Endothelial cell of umbilical vein (primary cell): ENCODE measurements around the gene PTPRZ1. TPM values are rescaled to one million over a fixed set of nuclear protein-coding genes. Genes with fewer than 3 reads are reported as not detected.

Source experiments
- BruUV-seq: library from RNA; stranded (reverse); fragments of 400-500 nt; replicated peaks from 2 replicates; lab custom pipeline; 2021; lab: Mats Ljungman, UMichigan
- CTCF ChIA-PET: fragments of 300-600, 350-600 bp; sonication (Branson Sonifier 250); formaldehyde crosslinking; loops from one replicate; lab custom pipeline; 2021; ENCODE audit warnings: antibody characterized with exemption, inconsistent platforms; lab: Charles Lee
- POLR2A ChIA-PET: fragments of 300-600, 350-600 bp; sonication (Branson Sonifier 250); formaldehyde crosslinking; loops from one replicate; lab custom pipeline; 2021; ENCODE audit warnings: antibody characterized with exemption, inconsistent platforms; lab: Charles Lee
- DNase-seq: peaks from one replicate; pipeline ENCODE4 v3.0.0-alpha.2; 2011; ENCODE audit warnings: low read depth, low spot score
- FAIRE-seq: peaks from 2 replicates; lab custom pipeline; 2011; peaks lifted over from hg19 to GRCh38; lab: Jason Lieb, UNC
- H2AFZ ChIP-seq: 2 replicates; pipeline ENCODE4 v1.6.0; 2012; ENCODE audit warnings: low read depth, low read length, control low read depth, inconsistent platforms
- H3K27ac ChIP-seq: 2 replicates; pipeline ENCODE4 v1.5.1; 2011; ENCODE audit warnings: low read depth, mild to moderate bottlenecking, control low read depth, low read length, moderate library complexity; ENCODE audit not compliant: insufficient read depth
- H3K27me3 ChIP-seq, 2 experiments: 2 replicates each; pipeline versions ENCODE4 v1.6.0 to v1.6.1; 2011; ENCODE audit warnings: low read length in 2 of 2, mixed read lengths in 1 of 2; ENCODE audit not compliant: control insufficient read depth in 2 of 2, insufficient read depth in 2 of 2
- H3K36me3 ChIP-seq, 2 experiments: 2 replicates in 1 of 2; 3 replicates in 1 of 2; pipeline ENCODE4 v1.5.1; 2011; ENCODE audit warnings: low read length in 2 of 2, mild to moderate bottlenecking in 1 of 2, moderate library complexity in 1 of 2; ENCODE audit not compliant: control insufficient read depth in 2 of 2, insufficient read depth in 2 of 2; ENCODE audit errors: extremely low read depth in 1 of 2
- H3K4me1 ChIP-seq: 3 replicates; pipeline ENCODE4 v1.5.1; 2011; ENCODE audit warnings: mild to moderate bottlenecking, low read length; ENCODE audit not compliant: control insufficient read depth, insufficient read depth; ENCODE audit errors: extremely low read depth
- H3K4me2 ChIP-seq: 2 replicates; pipeline ENCODE4 v1.6.1; 2011; ENCODE audit warnings: low read length, control low read depth, mixed read lengths; ENCODE audit not compliant: insufficient read depth
- H3K4me3 ChIP-seq, 3 experiments: fragments of 200-600 bp in 1 of 3; sonication (generic), shearing (Covaris generic) in 1 of 3; replicated peaks in 1 of 3; 2 replicates each; pipeline ENCODE4 v1.5.1; 2011 to 2016; ENCODE audit warnings: control low read depth in 3 of 3, low read length in 3 of 3, mild to moderate bottlenecking in 2 of 3, inconsistent platforms in 1 of 3, low read depth in 1 of 3, moderate library complexity in 1 of 3; ENCODE audit not compliant: insufficient read depth in 1 of 3
- H3K79me2 ChIP-seq: 2 replicates; pipeline ENCODE4 v1.6.0; 2012; ENCODE audit warnings: low read length, inconsistent platforms; ENCODE audit not compliant: control insufficient read depth, insufficient read depth
- H3K9ac ChIP-seq: replicated peaks from 2 replicates; pipeline ENCODE3; 2011; ENCODE audit warnings: low read length, control low read depth; ENCODE audit not compliant: insufficient read depth; ENCODE audit errors: extremely low read depth
- H3K9me1 ChIP-seq: replicated peaks from 3 replicates; pipeline ENCODE4 v1.6.0; 2011; ENCODE audit warnings: mild to moderate bottlenecking, low read length; ENCODE audit not compliant: control insufficient read depth, insufficient read depth; ENCODE audit errors: extremely low read depth
- H3K9me3 ChIP-seq: replicated peaks from 2 replicates; pipeline ENCODE4 v1.5.1; 2012; ENCODE audit warnings: low read length, inconsistent platforms; ENCODE audit not compliant: control insufficient read depth, insufficient read depth
- H4K20me1 ChIP-seq: replicated peaks from 2 replicates; pipeline ENCODE3; 2011; ENCODE audit warnings: mild to moderate bottlenecking, low read length; ENCODE audit not compliant: control insufficient read depth, insufficient read depth; ENCODE audit errors: extremely low read depth
- CTCF ChIP-seq, 2 donors: IDR thresholded peaks; 1 replicate in 1 of 2; 2 replicates in 1 of 2; pipeline ENCODE4 v1.5.1; 2011; ENCODE audit warnings: low read length in 2 of 2, mild to moderate bottlenecking in 2 of 2, moderate library complexity in 2 of 2, control low read depth in 1 of 2, inconsistent platforms in 1 of 2, low read depth in 1 of 2; ENCODE audit not compliant: insufficient read depth in 1 of 2; ENCODE audit errors: extremely low read depth in 1 of 2
- EZH2 ChIP-seq: IDR thresholded peaks from 2 replicates; pipeline ENCODE4 v1.6.1; 2012; ENCODE audit warnings: borderline replicate concordance, low read depth, mild to moderate bottlenecking, moderate library complexity, low read length, inconsistent platforms; ENCODE audit not compliant: severe bottlenecking
- FOS ChIP-seq: IDR thresholded peaks from 2 replicates; pipeline ENCODE4 v1.6.1; 2011; ENCODE audit warnings: mild to moderate bottlenecking, low read length, moderate library complexity, borderline replicate concordance; ENCODE audit not compliant: insufficient read depth
- GATA2 ChIP-seq: IDR thresholded peaks from 2 replicates; pipeline ENCODE4 v1.7.0; 2011; ENCODE audit warnings: low read depth, mild to moderate bottlenecking, moderate library complexity, mixed read lengths, low read length; ENCODE audit not compliant: insufficient read length, insufficient read depth
- JUN ChIP-seq: IDR thresholded peaks from 2 replicates; pipeline ENCODE4 v1.6.1; 2011; ENCODE audit warnings: borderline replicate concordance, low read depth; ENCODE audit not compliant: insufficient read length, insufficient read depth
- MAX ChIP-seq: IDR thresholded peaks from 2 replicates; pipeline ENCODE4 v1.6.1; 2011; ENCODE audit not compliant: insufficient read depth, insufficient read length
- MYC ChIP-seq: IDR thresholded peaks from one replicate; pipeline ENCODE4 v1.6.1; 2011; ENCODE audit warnings: mild to moderate bottlenecking, low read depth, low read length
- POLR2A ChIP-seq: IDR thresholded peaks from 2 replicates; pipeline ENCODE4 v1.6.1; 2012; ENCODE audit warnings: low read depth, mild to moderate bottlenecking, control low read depth, low read length
- POLR2AphosphoS5 ChIP-seq: IDR thresholded peaks from 2 replicates; pipeline ENCODE4 v1.6.1; 2012; ENCODE audit warnings: low read depth, mild to moderate bottlenecking, control low read depth, low read length, moderate library complexity; ENCODE audit not compliant: insufficient read depth
- dilution Hi-C: fragments of 300-500 bp; cut with MboI; formaldehyde crosslinking; loops from one replicate; pipeline ENCODE4 v1.15.0; 2019; ENCODE audit warnings: low sequenced_read_pairs; ENCODE audit not compliant: extremely low pct_ligation_motif_present
- intact Hi-C: fragments of 100-400 bp; cut with micrococcal nuclease; formaldehyde crosslinking; loops from one replicate; pipeline ENCODE4 v1.10.0; 2022
- polyA plus RNA-seq, 4 experiments: library from polyadenylated mRNA; depleted of rRNA in 3 of 4; stranded (reverse) in 3 of 4; unstranded in 1 of 4; fragments of >200 nt; gene quantifications; 2 replicates each; pipeline versions ENCODE4 v1.2.1 to v1.2.3, GENCODE V29; 2011 to 2012; ENCODE audit warnings: missing spikeins in 1 of 4
- total RNA-seq: library from RNA; stranded (reverse); gene quantifications from 2 replicates; pipeline ENCODE4 v1.2.3, GENCODE V29; 2021

The PTPRZ1 gene
- total and polyA plus RNA-seq, 2 donors (not counting 3 experiments of a cell fraction or from before 2014, with no cell fraction given), result 0.07 TPM; not detected in 1

GRCh38 chr7:121875203-121875602 lies 2.2 kb downstream of the PTPRZ1 start:
- no peaks in the 10 kb centered on the region for H3K9me1 ChIP-seq
- no peaks in the 10 kb centered on the region for H3K36me3 ChIP-seq
- TF ChIP-seq MAX, result no peak
- TF ChIP-seq FOS, result no peak
- TF ChIP-seq MYC, result no peak
- TF ChIP-seq EZH2, result no peak
- TF ChIP-seq CTCF (IDR thresholded peaks at IDR 0.05; ENCODE audit: extremely low read depth in 1 of 2, insufficient read depth in 1 of 2, low read depth in 1 of 2, low read length in 2 of 2), result no peak
- TF ChIP-seq POLR2AphosphoS5, result no peak
- no peak for TF ChIP-seq JUN
- TF ChIP-seq GATA2, result no peak
- TF ChIP-seq POLR2A, result no peak
- no TSS peak for BruUV-seq
- no peaks in the 10 kb centered on the region for H4K20me1 ChIP-seq
- FAIRE-seq, result no peak
- no peak overlapping the region for H3K4me2 ChIP-seq
- no peak for DNase-seq
- intact Hi-C loops (no loop called here), dilution Hi-C loops (no loop called here)
- H2AFZ ChIP-seq, result no peak overlapping the region
- H3K9me3 ChIP-seq, result no peaks in the 10 kb centered on the region
- no peaks in the 10 kb centered on the region for H3K79me2 ChIP-seq
- H3K9ac ChIP-seq, result no peak overlapping the region
- H3K4me3 ChIP-seq, result no peak overlapping the region
- peaks cover 9% of the 10 kb centered on the region for H3K4me1 ChIP-seq
- ChIA-PET CTCF (interaction anchor here (4.3 kb wide), 1 partner anchor 119 kb away, joined by 31 read pairs; no protein-coding TSS in a partner anchor), POLR2A (no interaction called here)
- peaks cover 22 to 61% of the 10 kb centered on the region in 2 experiments for H3K27me3 ChIP-seq
- no peak overlapping the region for H3K27ac ChIP-seq
